Colonic mucosa (tissue), 4 donors: ENCODE results near the gene PRPF6. TPM values are rescaled to one million over a fixed set of nuclear protein-coding genes. Genes with fewer than 3 reads are reported as not detected.
"Not testable (repeated sequence)": the region's sequence is repeated elsewhere in the genome, so short reads cannot be mapped to it uniquely, and the experiment has no call there.

Source experiments
- DNase-seq: peaks from one replicate; pipeline ENCODE4 v3.0.0-alpha.2; 2020
- H3K27ac ChIP-seq: fragments of 200-600 bp; one replicate; pipeline ENCODE4 v1.8.0; 2021
- H3K27me3 ChIP-seq: fragments of 200-600 bp; one replicate; pipeline ENCODE4 v1.8.0; 2021
- H3K36me3 ChIP-seq: fragments of 200-600 bp; one replicate; pipeline ENCODE4 v1.8.0; 2021
- H3K4me1 ChIP-seq: fragments of 200-600 bp; one replicate; pipeline ENCODE4 v1.8.0; 2021; ENCODE audit warnings: mild to moderate bottlenecking
- H3K4me3 ChIP-seq: fragments of 200-600 bp; one replicate; pipeline ENCODE4 v1.8.0; 2021
- H3K9ac ChIP-seq, 2 donors: one replicate each; pipeline ENCODE4 v1.7.0; 2013; ENCODE audit warnings: control low read depth in 2 of 2, low read depth in 2 of 2, low read length in 2 of 2
- H3K9me3 ChIP-seq: fragments of 200-600 bp; one replicate; pipeline ENCODE4 v1.8.0; 2021
- intact Hi-C: fragments of 100-400 bp; cut with DNase I; formaldehyde crosslinking; loops from one replicate; pipeline ENCODE4 v1.14.1; 2022
- total RNA-seq, 2 donors: library from RNA; stranded (reverse); fragmentation: NEBNext Ultra II Directional in 1 of 2; extraction: Animal tissue kit (Norgen Biotek cat#: 25700) in 1 of 2; gene quantifications; one replicate each; pipeline ENCODE4 v1.2.1, GENCODE V29; 2021
- TF ChIP-seq, protein P1 (sequence below): fragments of 200-600 bp; IDR thresholded peaks from one replicate; pipeline ENCODE4 v1.8.0; 2022; ENCODE audit warnings: antibody characterized with exemption, mild to moderate bottlenecking
- donor health status: healthy.
- donor health status: DM: no; HTN: no; CAD: no.
- donor health status: DM: no; HTN: no; CAD: no.

Gene PRPF6
- total RNA-seq, 2 donors from 2014 or later = 53.0 to 68.6 TPM

DNA sequence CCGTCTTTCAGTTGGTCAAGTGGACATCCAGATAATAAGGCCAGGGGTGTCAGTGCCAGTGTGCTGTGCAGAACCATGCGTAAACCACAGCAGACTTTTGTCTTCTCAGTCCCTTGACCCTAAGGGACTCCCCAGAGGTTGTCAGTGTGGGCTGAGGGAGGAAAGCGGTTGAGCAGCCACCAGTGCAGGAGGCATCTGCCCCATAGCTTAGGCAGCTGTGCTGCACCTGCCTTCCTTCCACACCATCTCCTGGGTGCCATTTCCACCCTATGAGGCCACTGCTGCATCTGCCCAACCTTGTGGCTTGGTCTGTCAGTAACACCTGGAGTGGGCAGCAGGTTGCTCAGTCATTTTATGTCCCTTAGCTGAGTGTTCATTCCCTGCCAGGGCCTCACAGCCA lies 26.0 kb downstream of the PRPF6 start:
- no peak overlapping the region for H3K9ac ChIP-seq
- no peaks in the 10 kb centered on the region for H3K4me1 ChIP-seq
- no peaks in the 10 kb centered on the region for H3K27me3 ChIP-seq
- H3K36me3 ChIP-seq = peaks cover 29% of the 10 kb centered on the region
- H3K27ac ChIP-seq = no peak overlapping the region
- H3K9me3 ChIP-seq = no peaks in the 10 kb centered on the region
- TF ChIP-seq, protein P1, sequence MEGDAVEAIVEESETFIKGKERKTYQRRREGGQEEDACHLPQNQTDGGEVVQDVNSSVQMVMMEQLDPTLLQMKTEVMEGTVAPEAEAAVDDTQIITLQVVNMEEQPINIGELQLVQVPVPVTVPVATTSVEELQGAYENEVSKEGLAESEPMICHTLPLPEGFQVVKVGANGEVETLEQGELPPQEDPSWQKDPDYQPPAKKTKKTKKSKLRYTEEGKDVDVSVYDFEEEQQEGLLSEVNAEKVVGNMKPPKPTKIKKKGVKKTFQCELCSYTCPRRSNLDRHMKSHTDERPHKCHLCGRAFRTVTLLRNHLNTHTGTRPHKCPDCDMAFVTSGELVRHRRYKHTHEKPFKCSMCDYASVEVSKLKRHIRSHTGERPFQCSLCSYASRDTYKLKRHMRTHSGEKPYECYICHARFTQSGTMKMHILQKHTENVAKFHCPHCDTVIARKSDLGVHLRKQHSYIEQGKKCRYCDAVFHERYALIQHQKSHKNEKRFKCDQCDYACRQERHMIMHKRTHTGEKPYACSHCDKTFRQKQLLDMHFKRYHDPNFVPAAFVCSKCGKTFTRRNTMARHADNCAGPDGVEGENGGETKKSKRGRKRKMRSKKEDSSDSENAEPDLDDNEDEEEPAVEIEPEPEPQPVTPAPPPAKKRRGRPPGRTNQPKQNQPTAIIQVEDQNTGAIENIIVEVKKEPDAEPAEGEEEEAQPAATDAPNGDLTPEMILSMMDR = no peak
- intact Hi-C loops = no loop called here
- DNase-seq = no peak
- no peak overlapping the region for H3K4me3 ChIP-seq

GRCh38 chr20:64009811-64010387 lies 29.0 kb downstream of the PRPF6 start:
- intact Hi-C loops = no loop called here
- DNase-seq = no peak
- H3K4me1 ChIP-seq = no peaks in the 10 kb centered on the region
- H3K9me3 ChIP-seq = no peaks in the 10 kb centered on the region
- H3K9ac ChIP-seq = no peak overlapping the region
- H3K36me3 ChIP-seq = peaks cover 16% of the 10 kb centered on the region
- no peak overlapping the region for H3K27ac ChIP-seq
- H3K4me3 ChIP-seq = no peak overlapping the region
- TF ChIP-seq, protein P1 = no peak
- H3K27me3 ChIP-seq = no peaks in the 10 kb centered on the region

- H3K9me3 ChIP-seq = no peaks in the 10 kb centered on the region
- TF ChIP-seq, protein P1 = no peak
- no peak overlapping the region for H3K27ac ChIP-seq
- no peaks in the 10 kb centered on the region for H3K4me1 ChIP-seq
- no peak for DNase-seq
- H3K4me3 ChIP-seq = no peak overlapping the region
- no peaks in the 10 kb centered on the region for H3K27me3 ChIP-seq
- peaks cover 16% of the 10 kb centered on the region for H3K36me3 ChIP-seq
- no peak overlapping the region for H3K9ac ChIP-seq
- intact Hi-C loops = no loop called here
Observed at GRCh38 chr20:64010711-64011237, 29.8 kb downstream of the PRPF6 start.

- H3K9ac ChIP-seq = no peak overlapping the region
- TF ChIP-seq, protein P1 = no peak
- intact Hi-C loops = no loop called here
- H3K9me3 ChIP-seq = no peaks in the 10 kb centered on the region
- H3K27me3 ChIP-seq = no peaks in the 10 kb centered on the region
- DNase-seq = no peak
- H3K36me3 ChIP-seq = peaks cover 18% of the 10 kb centered on the region
- no peaks in the 10 kb centered on the region for H3K4me1 ChIP-seq
- no peak overlapping the region for H3K4me3 ChIP-seq
- H3K27ac ChIP-seq = no peak overlapping the region
Observed at GRCh38 chr20:64011366-64011779, 30.4 kb downstream of the PRPF6 start.

DNA sequence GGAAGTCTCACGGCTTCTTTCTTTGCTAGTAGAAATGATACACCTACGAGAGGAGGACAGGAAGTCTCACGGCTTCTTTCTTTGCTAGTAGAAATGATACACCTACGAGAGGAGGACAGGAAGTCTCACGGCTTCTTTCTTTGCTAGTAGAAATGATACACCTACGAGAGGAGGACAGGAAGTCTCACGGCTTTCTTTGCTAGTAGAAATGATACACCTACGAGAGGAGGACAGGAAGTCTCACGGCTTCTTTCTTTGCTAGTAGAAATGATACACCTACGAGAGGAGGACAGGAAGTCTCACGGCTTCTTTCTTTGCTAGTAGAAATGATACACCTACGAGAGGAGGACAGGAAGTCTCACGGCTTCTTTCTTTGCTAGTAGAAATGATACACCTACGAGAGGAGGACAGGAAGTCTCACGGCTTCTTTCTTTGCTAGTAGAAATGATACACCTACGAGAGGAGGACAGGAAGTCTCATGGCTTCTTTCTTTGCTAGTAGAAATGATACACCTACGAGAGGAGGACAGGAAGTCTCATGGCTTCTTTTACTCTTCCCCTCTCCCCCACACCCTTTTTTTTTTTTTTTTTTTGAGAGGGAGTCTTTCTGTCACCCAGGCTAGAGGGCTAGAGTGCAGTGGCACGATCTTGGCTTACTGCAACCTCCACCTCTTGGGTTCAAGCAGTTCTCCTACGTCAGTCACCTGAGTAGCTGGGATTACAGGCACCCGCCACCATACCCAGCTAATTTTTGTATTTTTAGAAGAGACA lies 31.6 kb downstream of the PRPF6 start:
- H3K36me3 ChIP-seq = peaks cover 23% of the 10 kb centered on the region
- H3K4me1 ChIP-seq, H3K9me3 ChIP-seq, H3K4me3 ChIP-seq, H3K9ac ChIP-seq, intact Hi-C loops, H3K27ac ChIP-seq, H3K27me3 ChIP-seq, DNase-seq: not testable (repeated sequence)

DNA sequence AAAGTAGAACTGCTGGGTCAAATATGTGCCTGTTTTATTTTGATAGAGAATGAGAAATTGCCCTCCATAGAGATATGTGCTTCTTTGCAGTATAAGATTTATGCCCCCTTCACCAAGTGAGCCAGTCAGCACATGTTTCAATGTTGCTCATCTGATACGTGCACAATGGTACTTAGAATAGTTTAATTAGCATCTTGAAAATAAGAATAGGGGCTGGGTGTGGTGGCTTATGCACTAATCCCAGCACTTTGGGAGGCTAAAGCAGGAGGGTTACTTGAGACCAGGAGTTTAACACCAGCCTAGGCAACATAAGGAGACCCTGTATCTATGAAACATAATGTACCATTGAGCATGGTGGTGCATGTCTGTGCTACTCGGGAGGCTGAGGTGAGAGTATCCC lies 34.7 kb downstream of the PRPF6 start:
- H3K4me1 ChIP-seq = no peaks in the 10 kb centered on the region
- intact Hi-C loops = no loop called here
- H3K9me3 ChIP-seq = no peaks in the 10 kb centered on the region
- no peak for DNase-seq
- TF ChIP-seq, protein P1 = no peak
- H3K27ac ChIP-seq = no peak overlapping the region
- H3K27me3 ChIP-seq = no peaks in the 10 kb centered on the region
- H3K9ac ChIP-seq = no peak overlapping the region
- peaks cover 26% of the 10 kb centered on the region for H3K36me3 ChIP-seq
- H3K4me3 ChIP-seq = no peak overlapping the region
